A549 treated with dexamethasone at 1 μM for 4 hours (cell line): ENCODE results near the gene VAMP2. TPM values are rescaled to one million over a fixed set of nuclear protein-coding genes. Genes with fewer than 3 reads are reported as not detected.

Experiments
- total RNA-seq: library from RNA; stranded (reverse); fragments of 200-300 nt; extraction: Qiagen RNA extraction; gene quantifications from 5 replicates; pipeline ENCODE4 v1.2.3, GENCODE V29; 2022

Gene VAMP2, protein sequence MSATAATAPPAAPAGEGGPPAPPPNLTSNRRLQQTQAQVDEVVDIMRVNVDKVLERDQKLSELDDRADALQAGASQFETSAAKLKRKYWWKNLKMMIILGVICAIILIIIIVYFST
- total RNA-seq, result 23.6 to 32.3 TPM (median 29.5 TPM) in 5 replicates

DNA sequence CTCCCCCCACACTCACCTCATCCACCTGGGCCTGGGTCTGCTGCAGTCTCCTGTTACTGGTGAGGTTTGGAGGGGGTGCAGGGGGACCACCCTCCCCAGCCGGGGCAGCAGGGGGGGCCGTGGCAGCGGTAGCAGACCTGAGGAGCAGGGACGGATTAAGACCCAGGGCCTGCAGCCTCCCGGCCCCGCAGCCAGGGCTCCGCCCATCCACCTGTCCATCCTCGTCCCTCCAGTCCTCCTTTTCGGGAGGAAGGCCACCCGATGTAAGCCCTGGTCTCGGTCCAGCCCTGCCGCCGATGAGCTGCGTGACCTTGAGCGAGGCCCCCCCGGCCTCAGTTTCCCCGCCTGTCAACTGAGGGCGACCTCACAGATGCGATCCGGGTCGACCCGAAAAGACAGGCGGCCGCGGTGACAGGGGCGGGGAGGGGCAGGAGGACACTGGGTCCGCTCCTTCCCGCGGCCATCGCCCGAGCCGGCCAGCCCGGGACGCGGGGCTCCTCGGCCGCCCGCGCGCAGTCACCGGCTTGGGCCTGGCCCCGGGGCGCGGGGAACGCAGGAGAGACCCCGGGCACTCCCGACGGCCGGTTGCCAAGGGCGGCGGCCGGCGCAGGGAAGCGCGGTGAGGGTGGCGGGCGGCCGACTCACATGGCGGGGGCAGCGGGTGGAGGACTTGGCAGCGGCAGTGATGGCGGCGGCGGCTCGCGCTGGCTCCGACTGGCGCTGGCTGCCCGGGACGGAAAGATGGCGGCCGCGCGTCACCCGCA, at the start of gene VAMP2:
VAMP2 (minus strand) TSS at position 716 of the 764 bp plus-strand sequence; CDS start at position 647, 69 bp downstream.

DNA sequence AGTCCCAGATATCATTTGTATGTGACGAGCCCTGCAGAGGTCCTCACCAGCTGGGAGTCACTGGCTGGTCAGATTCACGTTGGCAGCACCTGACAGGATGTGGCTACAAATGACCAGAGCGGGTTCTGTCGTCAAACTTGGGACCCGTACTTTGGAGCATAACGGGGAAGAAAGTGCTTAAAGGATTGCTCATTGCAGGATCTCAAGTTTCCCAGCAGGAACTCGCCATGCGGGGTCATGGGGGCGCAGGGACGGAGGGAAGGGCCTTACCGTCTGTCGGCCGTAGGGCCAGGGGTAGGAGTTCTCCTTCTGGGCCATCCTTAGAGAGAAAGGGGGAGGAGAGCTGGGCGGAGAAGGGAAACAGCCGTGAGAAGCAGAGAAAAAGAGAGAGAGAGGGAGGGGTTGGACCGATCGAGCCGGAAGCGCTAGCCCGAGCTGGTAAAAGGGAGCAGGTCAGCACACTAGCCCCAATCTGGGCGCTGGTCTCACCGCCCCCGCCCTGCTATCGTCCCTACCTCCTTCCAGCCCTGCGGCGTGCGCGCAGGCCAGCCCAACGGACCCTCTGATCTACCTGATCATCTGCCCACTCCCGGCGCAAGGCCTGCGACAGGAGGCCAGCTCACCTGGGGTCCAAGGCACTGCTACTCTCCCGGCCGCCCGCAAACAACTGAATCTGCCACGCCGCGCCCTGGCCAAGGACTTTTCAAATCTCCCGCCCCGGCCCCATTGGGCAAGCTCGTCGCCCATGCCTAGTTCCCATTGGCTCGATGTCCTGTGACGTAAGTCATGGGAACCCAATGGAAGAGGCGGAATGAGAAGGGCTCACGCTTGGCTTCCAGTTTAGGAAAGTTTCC, 47.4 kb upstream of the VAMP2 start, which contains the start of gene AURKB:
AURKB (minus strand) TSS at position 669 of the 854 bp plus-strand sequence; CDS start at position 318, 351 bp downstream.

DNA sequence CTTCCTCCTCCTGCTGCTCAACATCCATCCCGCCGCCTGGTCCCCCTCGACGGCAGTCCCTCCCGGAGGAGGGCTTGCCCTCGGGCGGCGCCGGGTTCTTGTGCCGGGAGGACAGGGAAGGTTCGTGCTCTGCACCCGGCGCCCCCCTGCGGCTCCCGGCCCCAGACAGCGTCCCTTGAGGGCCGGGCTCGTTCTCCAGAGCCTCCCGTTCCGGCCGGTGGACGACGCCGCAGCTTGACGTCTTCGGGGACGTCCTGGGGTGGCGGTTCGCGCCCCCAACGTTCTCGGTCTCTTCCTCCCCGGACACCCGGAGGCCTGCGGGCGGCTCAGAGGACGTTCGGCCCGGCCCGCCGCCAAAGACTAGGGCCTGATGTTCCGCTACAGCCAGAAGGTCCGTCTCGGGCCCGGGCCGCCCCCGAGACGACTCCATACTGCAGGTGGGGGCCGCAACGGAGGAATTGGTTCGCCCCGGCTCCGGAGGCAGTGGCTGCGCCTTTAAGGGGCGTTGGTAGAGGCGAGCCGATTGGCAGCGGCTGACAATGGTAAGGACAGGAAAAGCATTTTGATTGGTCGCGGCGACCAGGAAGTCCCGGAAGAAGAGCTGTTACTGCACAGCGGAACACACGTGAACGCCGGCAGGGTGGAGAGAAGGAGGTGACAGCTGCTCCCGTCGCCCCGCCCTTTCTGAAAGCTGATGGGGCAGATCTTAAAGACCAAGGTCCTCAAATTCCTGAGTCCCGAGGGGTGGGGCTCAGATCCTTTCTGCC, 27.1 kb upstream of the VAMP2 start, which contains the start of gene BORCS6:
BORCS6 (minus strand) TSS at position 470 of the 767 bp plus-strand sequence; CDS start at position 430, 40 bp downstream.

DNA sequence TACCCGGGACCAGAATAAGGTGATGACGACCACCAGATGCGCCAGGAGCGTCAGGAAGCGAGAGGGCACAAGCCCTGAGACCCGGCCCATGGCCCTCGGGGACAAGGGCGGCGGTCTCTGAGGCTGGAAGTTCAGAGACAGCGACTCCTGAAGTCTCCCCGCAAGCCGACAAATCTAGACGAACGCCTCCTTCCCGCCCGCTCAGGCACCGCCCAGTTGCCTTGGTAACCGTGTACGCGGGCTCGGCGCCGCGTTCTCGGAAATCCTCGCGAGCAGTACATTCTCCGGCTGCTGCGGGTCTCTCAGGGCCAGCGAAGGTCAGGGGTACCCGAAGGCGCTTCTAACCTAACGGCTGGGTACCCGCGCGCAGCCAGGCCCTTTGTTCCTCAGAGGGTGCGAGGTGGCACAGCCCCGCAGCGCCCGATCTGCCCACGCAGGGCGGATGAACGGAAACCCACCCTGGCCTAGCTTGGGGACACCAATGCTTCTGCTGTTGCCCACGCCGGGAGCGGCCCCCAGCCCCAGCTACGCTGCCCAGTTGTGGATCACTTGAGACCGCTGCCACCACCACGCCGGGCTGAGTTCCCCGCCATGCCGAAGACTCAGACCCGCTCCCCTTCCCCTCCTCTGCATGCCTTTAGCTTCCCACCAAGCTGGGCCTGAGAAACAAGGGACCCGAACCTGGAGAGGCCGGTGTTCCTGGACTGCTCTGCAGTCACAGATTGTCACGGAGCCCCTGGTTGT, 13.6 kb upstream of the VAMP2 start, which contains the start of gene TMEM107:
TMEM107 (minus strand) TSS at position 184 of the 744 bp plus-strand sequence; CDS start at position 90, 94 bp downstream.

DNA sequence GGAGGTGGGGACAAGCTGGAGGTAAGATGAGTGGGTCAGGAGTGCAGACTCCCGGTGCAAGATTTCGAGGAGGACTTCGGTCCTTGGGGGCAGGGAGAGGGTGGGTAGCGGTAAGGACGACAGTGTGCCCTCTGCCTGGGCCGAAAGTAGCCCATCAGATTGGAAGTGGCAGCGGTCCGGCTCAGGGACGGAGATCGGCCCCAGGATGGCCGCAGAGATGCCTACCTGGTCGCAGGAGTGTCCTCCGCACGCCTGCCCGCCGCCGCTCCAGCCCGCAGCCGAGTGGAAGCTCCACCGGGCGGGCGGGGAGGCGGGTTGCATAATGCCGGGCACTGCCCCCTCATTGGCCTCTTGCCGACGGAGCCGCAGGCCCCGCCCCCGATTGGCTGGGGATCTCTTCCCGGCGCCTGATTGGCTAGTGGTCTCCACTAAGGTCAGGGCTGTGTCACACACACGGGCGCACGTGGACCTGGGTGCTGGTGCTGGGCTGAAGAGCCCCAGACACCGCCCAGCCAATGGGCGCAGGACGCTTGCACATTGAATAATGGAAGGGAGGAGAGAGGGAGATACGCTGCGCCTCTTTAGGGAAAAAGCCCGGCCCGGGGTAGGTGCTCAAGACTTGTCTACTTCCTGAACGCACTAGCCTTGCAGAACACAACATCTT, 10.5 kb downstream of the VAMP2 start, which contains the start of gene PER1:
PER1 (minus strand) TSS at position 293 of the 664 bp plus-strand sequence. CDS start 1,698 bp downstream, outside the sequence.

DNA sequence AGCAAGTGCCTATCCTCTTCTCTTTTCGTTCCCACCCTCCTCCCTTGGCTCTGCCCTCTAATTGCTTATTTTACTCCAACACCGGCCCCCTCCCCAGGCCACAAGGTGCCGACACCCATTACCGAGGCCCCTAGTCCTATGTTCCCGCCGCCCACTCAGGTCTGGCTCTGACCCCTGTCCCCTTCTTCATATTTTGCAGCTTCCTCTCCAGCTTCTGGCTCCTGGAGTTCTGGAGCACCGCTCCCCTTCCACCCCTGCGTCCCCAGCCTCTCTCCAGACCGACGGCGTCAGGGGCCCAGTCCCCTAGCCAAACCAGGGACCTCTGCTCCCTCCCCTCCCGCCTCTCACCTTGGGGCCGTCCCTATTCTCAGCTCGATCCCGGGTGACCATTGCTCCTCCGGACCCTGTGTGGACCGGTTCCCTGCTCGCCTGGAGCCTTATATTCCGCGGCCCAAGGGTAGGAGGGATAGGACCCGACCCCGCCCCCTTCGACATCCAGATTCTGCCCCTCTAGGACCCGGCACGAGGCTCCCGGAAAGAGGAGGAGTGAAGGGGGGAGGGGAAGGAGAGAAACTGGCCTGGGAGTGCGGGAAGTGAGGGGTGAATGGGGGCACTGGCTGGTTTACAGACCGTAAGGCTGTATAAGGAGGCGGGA, 38.9 kb downstream of the VAMP2 start, which contains the start of gene HES7:
HES7 (minus strand) TSS at position 412 of the 655 bp plus-strand sequence; CDS start at position 390, 22 bp downstream.

DNA sequence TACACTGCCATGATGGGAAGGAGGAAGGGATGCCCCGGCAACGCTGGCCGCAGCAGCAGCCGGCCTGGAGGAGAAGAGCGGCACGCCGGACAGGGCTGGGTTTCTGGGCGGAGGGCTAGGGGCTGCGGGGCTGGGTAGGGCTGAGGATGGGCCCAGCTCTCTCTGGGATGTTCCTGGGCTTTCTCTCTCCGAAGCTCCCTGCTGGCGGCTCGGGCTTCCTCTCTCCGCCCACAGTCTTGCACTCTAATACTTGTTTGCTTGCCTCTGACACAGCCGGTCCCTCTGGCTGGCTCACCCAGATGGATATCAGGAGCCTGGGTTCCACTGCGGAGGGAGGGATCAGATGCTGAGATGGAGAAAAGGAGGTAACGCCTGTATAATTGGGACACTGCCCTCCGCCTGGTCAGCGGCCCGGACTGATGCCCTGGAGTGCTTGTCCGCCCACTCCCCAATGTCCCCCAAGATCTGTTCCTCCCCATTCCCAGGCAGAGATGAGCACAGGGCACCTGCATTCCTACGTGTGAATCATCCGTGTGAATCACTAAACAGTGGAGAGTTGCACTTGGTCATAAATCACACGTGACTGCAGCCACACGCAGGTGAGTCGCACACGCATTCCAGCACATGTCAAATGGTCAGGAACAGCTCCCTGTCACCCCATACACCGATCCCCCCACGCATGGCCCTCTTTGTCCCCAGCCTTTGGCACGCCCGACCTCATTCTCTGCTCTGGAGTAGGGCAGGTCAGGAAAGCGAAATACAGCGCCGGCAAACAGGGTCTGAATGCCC, 44.6 kb downstream of the VAMP2 start, which contains the start of gene ALOXE3:
ALOXE3 (minus strand) TSS at position 535 of the 789 bp plus-strand sequence; CDS start at position 11, 524 bp downstream.

Other genes starting within 250 kb of the VAMP2 start
- 1.3 to 2.4 TPM (median 1.5 TPM) in 5 replicates for gene RNF227, start 246.7 kb downstream of the VAMP2 start, total RNA-seq
- gene KCNAB3, start 233.1 kb downstream of the VAMP2 start, total RNA-seq, result 1.2 to 3.0 TPM (median 2.5 TPM) in 5 replicates
- 295 to 368 TPM (median 319 TPM) in 5 replicates for gene TRAPPC1, start 231.0 kb downstream of the VAMP2 start, total RNA-seq
- gene CNTROB, start 230.7 kb downstream of the VAMP2 start, total RNA-seq, result 32.5 to 44.7 TPM (median 43.3 TPM) in 5 replicates
- gene GUCY2D, start 160.3 kb downstream of the VAMP2 start, total RNA-seq, result 0.18 to 0.78 TPM (median 0.33 TPM) in 5 replicates
- 0.26 to 0.46 TPM (median 0.42 TPM) in 5 replicates for gene ALOX15B, start 123.9 kb downstream of the VAMP2 start, total RNA-seq
- 1.1 to 1.6 TPM (median 1.3 TPM) in 5 replicates for gene ALOX12B, start 75.2 kb downstream of the VAMP2 start, total RNA-seq
- 6.0 to 10.3 TPM (median 7.6 TPM) in 5 replicates for gene ALOXE3, start 44.4 kb downstream of the VAMP2 start, total RNA-seq
- gene HES7, start 38.8 kb downstream of the VAMP2 start, total RNA-seq, result 2.3 to 4.9 TPM (median 3.7 TPM) in 5 replicates
- gene PER1, start 10.5 kb downstream of the VAMP2 start, total RNA-seq, result 42.6 to 58.0 TPM (median 56.0 TPM) in 5 replicates
- 18.5 to 21.4 TPM (median 19.6 TPM) in 5 replicates for gene TMEM107, start 13.4 kb upstream of the VAMP2 start, total RNA-seq
- gene BORCS6, start 27.2 kb upstream of the VAMP2 start, total RNA-seq, result 6.1 to 8.1 TPM (median 7.6 TPM) in 5 replicates
- gene AURKB, start 47.6 kb upstream of the VAMP2 start, total RNA-seq, result 134 to 149 TPM (median 142 TPM) in 5 replicates
- 8.5 to 18.3 TPM (median 15.1 TPM) in 5 replicates for gene CTC1, start 85.1 kb upstream of the VAMP2 start, total RNA-seq
- gene PFAS, start 86.3 kb upstream of the VAMP2 start, total RNA-seq, result 30.9 to 53.2 TPM (median 52.5 TPM) in 5 replicates
- 36.2 to 45.0 TPM (median 43.4 TPM) in 5 replicates for gene RANGRF, start 125.7 kb upstream of the VAMP2 start, total RNA-seq
- 5.1 to 8.2 TPM (median 7.5 TPM) in 5 replicates for gene SLC25A35, start 132.5 kb upstream of the VAMP2 start, total RNA-seq
- gene ARHGEF15, start 147.3 kb upstream of the VAMP2 start, total RNA-seq, result not detected in 5 replicates
- not detected in 5 replicates for gene ODF4, start 176.9 kb upstream of the VAMP2 start, total RNA-seq
- gene RPL26, start 220.2 kb upstream of the VAMP2 start, total RNA-seq, result 3,442 to 4,694 TPM (median 3,587 TPM) in 5 replicates
- gene RNF222, start 234.9 kb upstream of the VAMP2 start, total RNA-seq, result not detected in 5 replicates